Smooth muscle cell (in vitro differentiated cells): ENCODE data around the gene ROR2. TPM values are rescaled to one million over a fixed set of nuclear protein-coding genes. Genes with fewer than 3 reads are reported as not detected.

Experiments
- DNase-seq: peaks from one replicate; lab custom pipeline; 2025; ENCODE audit not compliant: unreplicated experiment; lab: John Stamatoyannopoulos, UW
- H2AFZ ChIP-seq: fragments of 200-600 bp; sonication (generic); 2 replicates; pipeline ENCODE4 v1.6.0; 2016; ENCODE audit warnings: antibody characterized with exemption, low read depth, mild to moderate bottlenecking
- H3F3A ChIP-seq: fragments of 200-600 bp; sonication (generic); 2 replicates; pipeline ENCODE4 v1.6.0; 2017; ENCODE audit warnings: antibody characterized with exemption, low read depth
- H3K27ac ChIP-seq: fragments of 200-600 bp; sonication (generic); 2 replicates; pipeline ENCODE4 v1.5.1; 2016; ENCODE audit warnings: low read depth, mild to moderate bottlenecking
- H3K27me3 ChIP-seq: fragments of 200-600 bp; sonication (generic); 2 replicates; pipeline ENCODE4 v1.6.1; 2016; ENCODE audit warnings: low read depth, mild to moderate bottlenecking
- H3K36me3 ChIP-seq: fragments of 200-600 bp; sonication (generic); 2 replicates; pipeline ENCODE4 v1.5.1; 2016; ENCODE audit warnings: low read depth
- H3K4me1 ChIP-seq: fragments of 200-600 bp; sonication (generic); 2 replicates; pipeline ENCODE4 v1.5.1; 2016; ENCODE audit warnings: low read depth
- H3K4me2 ChIP-seq: fragments of 200-600 bp; sonication (generic); 2 replicates; pipeline ENCODE4 v1.6.0; 2016; ENCODE audit warnings: mild to moderate bottlenecking
- H3K4me3 ChIP-seq: fragments of 200-600 bp; sonication (generic); 2 replicates; pipeline ENCODE4 v1.5.1; 2016; ENCODE audit warnings: mild to moderate bottlenecking
- H3K79me2 ChIP-seq: fragments of 200-600 bp; sonication (generic); 2 replicates; pipeline ENCODE4 v1.6.0; 2016; ENCODE audit warnings: low read depth, mild to moderate bottlenecking
- H3K9ac ChIP-seq: fragments of 200-600 bp; sonication (generic); 2 replicates; pipeline ENCODE4 v1.6.0; 2016; ENCODE audit warnings: low read depth
- H3K9me3 ChIP-seq: fragments of 200-600 bp; sonication (generic); replicated peaks from 2 replicates; pipeline ENCODE4 v1.5.1; 2016; ENCODE audit warnings: low read depth
- H4K20me1 ChIP-seq: fragments of 200-600 bp; sonication (generic); 2 replicates; pipeline ENCODE4 v1.6.0; 2016; ENCODE audit warnings: low read depth
- WGBS: methylation state at CpG from one replicate; pipeline ENCODE4 v1.1.7; 2016; ENCODE audit warnings: low lambda C conversion rate; 5-methylcytosine and 5-hydroxymethylcytosine counted together
- polyA plus RNA-seq: library from polyadenylated mRNA; unstranded; fragments of >200 nt; fragmentation: Nextera tagmentation; extraction: Ambion mirVana; gene quantifications from 2 replicates; pipeline ENCODE4 v1.2.1, GENCODE V29; 2016
- total RNA-seq: library from RNA; depleted of rRNA; stranded (reverse); fragments of >200 nt; gene quantifications from 2 replicates; pipeline ENCODE4 v1.2.3, GENCODE V29; 2014
- TF ChIP-seq, protein P1 (sequence below): fragments of 200-600 bp; sonication (generic); IDR thresholded peaks from 2 replicates; pipeline ENCODE4 v1.5.1; 2017; ENCODE audit warnings: borderline replicate concordance, mild to moderate bottlenecking, antibody characterized with exemption; ENCODE audit not compliant: insufficient read depth, poor library complexity, severe bottlenecking

The ROR2 gene
- total and polyA plus RNA-seq, 2 experiments from 2014 or later: 16.7 to 21.7 TPM

DNA sequence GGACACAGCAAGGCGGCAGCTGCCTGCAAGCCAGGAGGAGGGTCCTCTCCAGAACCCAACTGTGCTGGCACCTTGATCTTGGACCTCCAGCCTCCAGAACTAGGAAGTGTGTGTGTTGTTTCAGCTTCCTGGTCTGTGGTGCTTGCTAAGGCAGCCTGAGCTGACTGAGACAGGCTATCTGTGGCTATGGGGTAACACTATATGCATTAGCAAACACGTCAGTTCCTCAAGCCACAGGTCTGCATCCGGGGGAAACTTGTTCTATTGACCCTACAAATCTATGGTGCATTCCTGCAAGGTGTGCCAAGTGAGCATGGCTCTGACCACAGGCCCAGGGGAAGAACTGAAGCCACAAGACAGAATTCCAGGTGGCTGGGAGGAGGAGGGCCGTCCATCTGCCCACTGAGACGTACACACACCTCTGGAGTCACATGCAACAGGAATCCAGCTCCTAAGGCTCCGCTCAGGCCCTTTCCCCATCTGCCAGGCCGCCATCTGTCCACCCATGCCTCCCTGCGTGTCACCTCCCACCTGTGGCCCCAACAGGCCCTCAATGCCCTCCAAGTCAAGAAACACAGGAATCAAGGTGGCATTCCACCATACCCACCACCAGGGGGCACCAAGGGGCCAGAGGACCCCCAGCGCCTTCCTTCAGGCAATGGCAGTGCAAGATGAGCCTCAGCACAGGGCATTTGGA is 174.9 kb downstream of the ROR2 start:
- no peak overlapping the region for H3K4me2 ChIP-seq
- H3K36me3 ChIP-seq: no peaks in the 10 kb centered on the region
- no peak overlapping the region for H3K4me3 ChIP-seq
- no peak overlapping the region for H3K9ac ChIP-seq
- TF ChIP-seq, protein P1, sequence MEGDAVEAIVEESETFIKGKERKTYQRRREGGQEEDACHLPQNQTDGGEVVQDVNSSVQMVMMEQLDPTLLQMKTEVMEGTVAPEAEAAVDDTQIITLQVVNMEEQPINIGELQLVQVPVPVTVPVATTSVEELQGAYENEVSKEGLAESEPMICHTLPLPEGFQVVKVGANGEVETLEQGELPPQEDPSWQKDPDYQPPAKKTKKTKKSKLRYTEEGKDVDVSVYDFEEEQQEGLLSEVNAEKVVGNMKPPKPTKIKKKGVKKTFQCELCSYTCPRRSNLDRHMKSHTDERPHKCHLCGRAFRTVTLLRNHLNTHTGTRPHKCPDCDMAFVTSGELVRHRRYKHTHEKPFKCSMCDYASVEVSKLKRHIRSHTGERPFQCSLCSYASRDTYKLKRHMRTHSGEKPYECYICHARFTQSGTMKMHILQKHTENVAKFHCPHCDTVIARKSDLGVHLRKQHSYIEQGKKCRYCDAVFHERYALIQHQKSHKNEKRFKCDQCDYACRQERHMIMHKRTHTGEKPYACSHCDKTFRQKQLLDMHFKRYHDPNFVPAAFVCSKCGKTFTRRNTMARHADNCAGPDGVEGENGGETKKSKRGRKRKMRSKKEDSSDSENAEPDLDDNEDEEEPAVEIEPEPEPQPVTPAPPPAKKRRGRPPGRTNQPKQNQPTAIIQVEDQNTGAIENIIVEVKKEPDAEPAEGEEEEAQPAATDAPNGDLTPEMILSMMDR: peak; percentile 83
- H4K20me1 ChIP-seq: no peaks in the 10 kb centered on the region
- no peak overlapping the region for H3K27ac ChIP-seq
- no peaks in the 10 kb centered on the region for H3K27me3 ChIP-seq
- peaks cover 17% of the 10 kb centered on the region for H3K4me1 ChIP-seq
- H3K79me2 ChIP-seq: no peaks in the 10 kb centered on the region
- H3F3A ChIP-seq: peaks cover 19% of the 10 kb centered on the region
- no peaks in the 10 kb centered on the region for H3K9me3 ChIP-seq
- peak; percentile 23 for DNase-seq
- WGBS: 66% methylated on average over 9 of the region's 9 CpGs
- H2AFZ ChIP-seq: no peak overlapping the region

GRCh38 chr9:91773156-91773555 is 176.9 kb downstream of the ROR2 start:
- Histone ChIP-seq H3K27me3 (no peaks in the 10 kb centered on the region), H3K4me2 (peak overlapping the region; percentile 73), H3K9me3 (no peaks in the 10 kb centered on the region), H4K20me1 (no peaks in the 10 kb centered on the region), H2AFZ (no peak overlapping the region), H3K9ac (no peak overlapping the region), H3K27ac (no peak overlapping the region), H3K79me2 (no peaks in the 10 kb centered on the region), H3K4me1 (peaks cover 17% of the 10 kb centered on the region), H3K36me3 (no peaks in the 10 kb centered on the region), H3F3A (peaks cover 19% of the 10 kb centered on the region), H3K4me3 (no peak overlapping the region)
- no peak for DNase-seq
- TF ChIP-seq, protein P1: no peak
- WGBS: 29% methylated on average over 14 of the region's 14 CpGs

- WGBS: 66% methylated on average over 4 of the region's 4 CpGs
- Histone ChIP-seq H3K4me3 (no peak overlapping the region), H2AFZ (no peak overlapping the region), H3F3A (peaks cover 19% of the 10 kb centered on the region), H3K79me2 (no peaks in the 10 kb centered on the region), H3K4me2 (peak overlapping the region; percentile 73), H3K36me3 (no peaks in the 10 kb centered on the region), H4K20me1 (no peaks in the 10 kb centered on the region), H3K4me1 (peaks cover 15% of the 10 kb centered on the region), H3K9me3 (no peaks in the 10 kb centered on the region), H3K27me3 (no peaks in the 10 kb centered on the region), H3K9ac (peak overlapping the region; percentile 14), H3K27ac (peak overlapping the region; percentile 75)
- TF ChIP-seq, protein P1: no peak
- no peak for DNase-seq
Measured at GRCh38 chr9:91771864-91772263, 178.2 kb downstream of the ROR2 start.

GRCh38 chr9:91771027-91771426 is 179.0 kb downstream of the ROR2 start:
- H3K4me2 ChIP-seq: peak overlapping the region; percentile 73
- H3F3A ChIP-seq: peaks cover 19% of the 10 kb centered on the region
- H4K20me1 ChIP-seq: no peaks in the 10 kb centered on the region
- DNase-seq: peak; percentile 23
- H3K79me2 ChIP-seq: no peaks in the 10 kb centered on the region
- TF ChIP-seq, protein P1: peak; percentile 34
- H3K27me3 ChIP-seq: no peaks in the 10 kb centered on the region
- H3K4me1 ChIP-seq: peaks cover 15% of the 10 kb centered on the region
- H3K9ac ChIP-seq: peak overlapping the region; percentile 14
- H3K36me3 ChIP-seq: no peaks in the 10 kb centered on the region
- no peaks in the 10 kb centered on the region for H3K9me3 ChIP-seq
- no peak overlapping the region for H3K4me3 ChIP-seq
- H2AFZ ChIP-seq: no peak overlapping the region
- peak overlapping the region; percentile 75 for H3K27ac ChIP-seq
- 3% methylated on average over 8 of the region's 8 CpGs for WGBS
